NCI-H2107 treated with DMSO at 0.1 percent for 48 hours (cell line): Measurements from ENCODE around the gene LRRC9.
"Not testable (repeated sequence)": the region's sequence is repeated elsewhere in the genome, so short reads cannot be mapped to it uniquely, and the experiment has no call there.

Experiments
- DNase-seq: peaks from one replicate; lab custom pipeline; 2025; ENCODE audit not compliant: unreplicated experiment; lab: John Stamatoyannopoulos, UW

LRRC9 gene

DNA sequence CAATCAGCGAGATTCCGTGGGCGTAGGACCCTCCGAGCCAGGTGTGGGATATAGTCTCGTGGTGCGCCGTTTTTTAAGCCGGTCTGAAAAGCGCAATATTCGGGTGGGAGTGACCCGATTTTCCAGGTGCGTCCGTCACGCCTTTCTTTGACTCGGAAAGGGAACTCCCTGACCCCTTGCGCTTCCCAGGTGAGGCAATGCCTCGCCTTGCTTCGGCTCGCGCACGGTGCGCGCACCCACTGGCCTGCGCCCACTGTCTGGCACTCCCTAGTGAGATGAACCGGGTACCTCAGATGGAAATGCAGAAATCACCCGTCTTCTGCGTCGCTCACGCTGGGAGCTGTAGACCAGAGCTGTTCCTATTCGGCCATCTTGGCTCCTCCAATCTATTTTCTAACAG lies 32.2 kb downstream of the LRRC9 start:
- not testable (repeated sequence) for DNase-seq

DNA sequence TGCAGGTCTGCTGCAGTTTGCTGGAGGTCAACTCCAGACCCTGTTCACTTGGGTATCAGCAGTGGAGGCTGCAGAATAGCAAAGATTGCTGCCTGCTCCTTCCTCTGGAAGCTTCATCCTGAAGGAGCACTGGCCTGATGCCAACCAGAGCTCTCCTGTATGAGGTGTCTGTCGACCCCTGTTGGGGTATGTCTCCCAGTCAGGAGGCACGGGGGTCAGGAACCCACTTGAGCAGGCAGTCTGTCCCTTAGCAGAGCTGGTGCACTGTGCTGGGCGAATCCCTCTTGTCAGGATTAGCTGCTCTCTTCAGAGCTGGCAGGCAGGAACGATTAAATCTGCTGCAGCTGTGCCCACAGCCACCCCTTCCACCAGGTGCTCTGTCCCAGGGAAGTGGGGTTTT lies 37.9 kb downstream of the LRRC9 start:
- DNase-seq = not testable (repeated sequence)

DNA sequence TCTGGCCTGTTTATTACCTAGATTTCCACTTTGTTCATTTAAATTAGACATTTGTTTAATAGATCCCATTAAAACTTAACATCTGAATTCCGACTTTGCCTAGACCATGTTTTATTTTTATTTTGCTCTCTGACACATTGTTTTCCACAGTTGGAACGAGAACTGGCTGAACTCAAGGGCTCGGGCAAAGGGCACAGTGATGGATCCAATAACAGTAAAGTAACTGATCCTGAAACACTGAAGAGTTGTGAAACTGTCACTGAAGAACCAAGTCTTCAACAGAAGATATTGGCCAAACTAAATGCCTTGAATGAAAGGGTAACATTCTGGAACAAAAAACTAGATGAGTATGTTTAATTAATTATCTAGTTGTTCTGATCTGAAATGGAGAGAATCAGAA lies 39.7 kb downstream of the LRRC9 start:
- DNase-seq = no peak

DNA sequence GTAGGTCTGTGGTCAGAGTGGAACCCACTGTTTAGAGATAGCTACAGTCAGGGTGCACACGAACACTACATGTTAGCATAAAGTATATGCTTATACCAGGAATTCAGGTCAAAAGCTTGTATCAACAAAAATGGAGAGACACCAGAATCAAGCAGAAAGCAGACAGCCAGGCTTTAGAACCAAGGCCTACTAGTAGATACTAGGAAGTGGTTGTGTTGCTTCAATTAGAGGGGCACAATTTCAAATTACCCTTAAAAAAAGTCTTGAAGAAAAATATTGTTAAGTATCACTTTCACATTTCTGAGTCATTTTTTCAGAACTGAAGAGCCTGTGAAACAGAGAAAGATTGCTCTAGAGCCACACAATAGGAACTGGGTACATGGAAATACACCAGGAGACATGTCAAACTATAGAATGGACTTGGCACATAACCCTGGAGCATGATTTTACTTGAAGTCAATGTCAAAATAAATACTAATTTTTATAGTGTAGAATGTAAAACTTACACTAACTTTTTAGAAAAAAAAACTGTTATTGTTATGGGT lies 41.6 kb downstream of the LRRC9 start:
- DNase-seq = no peak

DNA sequence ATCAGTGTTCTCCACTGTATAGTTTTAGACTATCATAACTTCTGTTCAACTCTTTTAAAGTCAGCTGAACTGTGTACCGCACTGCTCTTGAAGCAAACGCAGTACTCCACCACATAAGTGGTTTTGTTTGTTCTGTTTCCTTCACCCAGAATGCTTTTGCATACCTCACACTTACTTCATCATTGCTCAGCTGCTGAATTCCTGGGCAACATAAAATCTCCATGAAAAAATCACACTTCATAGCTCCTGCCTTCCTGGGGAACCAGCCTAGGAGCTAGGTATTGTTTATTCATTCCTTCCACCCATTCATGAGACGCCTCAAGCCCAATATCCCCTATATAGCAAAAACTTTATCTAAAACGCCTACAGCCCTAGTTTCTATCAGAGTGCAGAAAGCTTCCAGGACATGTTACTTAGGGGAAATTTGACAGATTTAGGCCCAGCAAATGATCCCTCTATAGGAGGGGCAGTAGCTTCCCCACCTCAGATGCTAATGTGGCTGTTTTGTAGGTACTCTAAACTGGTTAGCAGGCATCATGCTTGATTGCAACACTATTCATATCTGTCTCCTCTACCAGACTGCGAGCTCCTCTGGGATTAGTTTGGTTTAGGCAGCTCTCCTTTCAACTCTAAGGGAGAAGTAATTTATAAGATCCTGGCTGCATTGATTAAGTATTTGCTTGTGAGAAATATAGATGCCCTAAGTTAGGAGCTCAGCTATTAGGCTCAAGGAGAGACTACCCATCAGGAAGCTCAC lies 44.5 kb downstream of the LRRC9 start:
- DNase-seq = peak; percentile 61

DNA sequence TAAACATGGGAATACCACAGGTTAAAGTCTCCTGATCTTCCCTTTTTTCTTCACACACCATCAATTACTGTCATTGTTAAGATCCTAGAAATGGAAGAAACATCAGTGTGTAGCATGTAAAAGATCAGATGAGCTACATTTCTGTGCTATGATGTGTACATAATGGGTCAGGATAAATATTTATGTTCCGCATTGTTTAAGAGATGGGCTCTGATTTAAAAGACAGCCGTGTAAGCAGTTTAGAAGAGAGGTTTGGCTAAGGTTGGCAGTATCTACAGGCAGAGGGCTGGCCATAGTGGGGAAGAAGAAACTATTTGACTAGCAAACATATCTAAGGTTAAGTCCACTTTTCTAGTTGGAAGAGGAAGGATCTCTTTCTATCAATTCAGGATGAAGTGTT lies 49.4 kb downstream of the LRRC9 start:
- no peak for DNase-seq

DNA sequence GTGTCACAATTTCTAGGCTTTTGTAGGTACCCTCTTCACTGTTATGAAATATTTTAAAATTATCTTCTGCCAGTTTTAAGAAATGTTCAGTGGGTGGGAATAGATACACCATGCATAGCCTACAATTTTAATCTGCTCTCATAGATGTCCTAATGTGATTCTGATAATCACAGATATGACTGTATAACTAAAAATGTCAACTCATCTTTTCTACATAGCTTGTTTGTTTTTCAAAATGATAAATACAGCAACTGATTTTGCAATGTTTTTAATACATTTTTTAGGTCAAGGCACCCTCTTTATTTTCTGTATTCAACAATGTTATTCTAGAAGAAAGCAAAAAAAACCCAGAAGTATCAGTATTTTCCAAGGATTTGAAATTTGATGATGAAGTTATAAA lies 61.6 kb downstream of the LRRC9 start:
- DNase-seq = no peak

DNA sequence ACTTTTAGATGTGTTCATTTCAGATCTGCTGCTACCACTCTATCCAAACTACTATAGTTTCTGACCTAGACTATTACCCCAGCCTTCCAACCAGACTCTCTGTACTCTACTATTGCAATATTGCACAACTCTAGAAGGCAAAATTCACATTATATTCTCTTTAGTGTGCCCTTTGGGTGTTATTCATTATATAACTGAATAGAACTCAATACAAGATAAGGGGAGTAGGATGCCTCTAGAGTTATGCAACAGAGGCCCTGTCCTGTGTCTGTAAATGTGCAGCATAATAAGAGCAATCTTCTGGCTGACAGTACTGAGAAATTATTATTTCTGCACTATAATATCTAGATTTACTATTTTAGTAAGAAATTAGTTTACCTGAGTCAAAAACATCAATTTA lies 63.1 kb downstream of the LRRC9 start:
- no peak for DNase-seq

DNA sequence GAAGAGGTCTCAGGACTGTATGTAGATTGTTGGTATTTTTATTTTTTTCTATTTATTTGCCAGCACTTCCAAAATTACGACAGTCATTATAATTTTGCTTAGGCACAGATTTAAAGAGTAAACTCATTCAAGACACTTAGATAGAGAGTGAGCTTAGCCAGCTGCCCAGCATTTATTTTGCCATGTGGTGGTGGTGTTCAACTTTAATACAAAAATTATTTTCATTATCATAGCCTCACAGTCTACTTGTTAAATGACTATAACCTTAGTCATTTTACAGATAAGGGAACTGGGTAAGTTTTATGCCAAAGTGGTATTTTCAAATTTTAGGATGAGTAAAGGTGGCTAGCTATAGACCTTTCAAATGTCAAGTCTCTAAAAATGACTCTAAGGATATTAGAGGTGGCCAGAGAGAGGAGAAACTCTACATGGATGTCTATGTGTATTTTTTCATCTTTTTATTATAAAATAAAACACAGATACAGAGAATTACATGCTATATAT lies 66.7 kb downstream of the LRRC9 start:
- no peak for DNase-seq

DNA sequence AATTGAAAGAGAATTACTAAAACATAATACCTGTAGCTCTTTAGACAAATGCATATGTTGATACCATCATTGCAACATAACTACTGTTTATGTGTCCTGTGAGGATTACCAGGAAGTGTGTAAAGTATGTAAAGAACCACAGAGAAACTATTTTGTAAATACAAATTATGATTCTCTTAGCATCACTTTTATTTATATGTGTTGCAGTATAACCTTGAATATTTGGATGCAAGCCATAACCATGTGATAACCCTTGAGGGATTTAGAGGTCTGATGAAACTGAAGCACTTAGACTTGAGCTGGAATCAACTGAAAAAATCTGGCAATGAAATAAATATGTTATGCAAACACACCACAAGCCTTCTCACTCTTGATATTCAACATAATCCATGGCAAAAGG lies 77.5 kb downstream of the LRRC9 start:
- peak; percentile 94 for DNase-seq

DNA sequence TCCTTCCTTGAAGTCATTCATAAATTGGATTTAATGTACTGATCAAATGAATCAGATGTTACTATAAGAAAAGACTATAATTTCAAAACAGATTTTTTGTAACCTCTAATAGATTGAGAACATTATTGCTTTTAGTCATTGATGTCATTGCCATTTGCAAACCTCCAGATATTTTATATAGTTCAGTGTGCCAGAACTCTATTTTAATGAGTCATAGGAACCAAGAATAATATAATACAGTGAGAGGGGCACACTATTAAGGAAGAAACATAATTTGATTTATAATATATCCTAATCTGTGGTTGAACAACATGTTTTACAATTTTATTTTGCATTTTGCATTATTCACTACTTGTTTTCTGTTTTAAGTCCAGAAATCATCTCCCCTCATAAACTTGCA lies 78.0 kb downstream of the LRRC9 start:
- DNase-seq = no peak

DNA sequence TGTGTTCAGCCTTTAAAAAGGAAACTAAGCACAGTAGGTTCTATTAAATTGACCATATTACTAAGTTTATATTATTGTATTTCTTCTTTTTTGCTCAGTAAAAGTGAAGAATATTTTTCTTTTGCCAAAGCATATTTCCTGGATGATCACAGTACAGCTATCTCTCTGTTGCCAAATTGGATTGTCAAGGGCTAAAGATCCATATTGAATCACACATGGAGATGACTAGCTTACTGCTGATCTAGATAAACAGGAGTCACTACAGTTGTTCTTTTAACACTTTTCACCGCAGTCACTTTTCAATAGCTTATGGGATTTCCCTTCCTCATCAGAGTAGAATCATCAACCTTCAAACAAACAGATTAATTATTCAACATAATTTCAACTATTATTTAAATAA lies 78.6 kb downstream of the LRRC9 start:
- no peak for DNase-seq

DNA sequence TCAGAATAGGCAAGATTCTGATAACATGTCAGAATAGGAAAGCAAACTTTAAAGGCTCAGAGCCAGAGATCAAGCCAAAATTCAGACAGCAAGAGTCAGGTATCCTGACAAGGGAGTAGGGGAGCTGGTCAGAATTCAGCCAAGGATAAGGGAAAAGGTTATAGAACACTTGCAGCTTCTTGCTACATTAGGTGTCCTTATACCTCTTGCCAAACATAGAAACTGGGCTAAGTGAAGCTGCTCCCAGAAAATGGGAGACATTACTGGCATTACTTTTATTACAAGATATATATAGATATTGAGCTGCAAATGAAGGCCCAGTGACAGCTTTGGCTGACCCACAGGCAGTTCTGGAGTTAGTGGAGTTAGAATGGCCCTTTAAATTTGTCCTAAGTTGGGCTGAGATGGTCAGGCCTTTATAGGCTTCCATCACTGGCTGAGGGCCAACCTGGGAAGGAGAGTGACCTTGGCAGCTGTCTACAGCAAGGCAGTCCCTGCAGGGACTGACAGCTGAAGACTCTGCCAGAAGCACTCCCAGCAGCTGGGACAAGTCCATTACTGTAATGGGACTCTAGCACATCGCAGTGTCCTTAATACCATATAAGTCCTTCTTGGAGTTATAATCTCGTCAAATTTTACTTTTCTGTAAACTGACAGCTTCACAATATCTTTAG lies 83.0 kb downstream of the LRRC9 start:
- DNase-seq = no peak

DNA sequence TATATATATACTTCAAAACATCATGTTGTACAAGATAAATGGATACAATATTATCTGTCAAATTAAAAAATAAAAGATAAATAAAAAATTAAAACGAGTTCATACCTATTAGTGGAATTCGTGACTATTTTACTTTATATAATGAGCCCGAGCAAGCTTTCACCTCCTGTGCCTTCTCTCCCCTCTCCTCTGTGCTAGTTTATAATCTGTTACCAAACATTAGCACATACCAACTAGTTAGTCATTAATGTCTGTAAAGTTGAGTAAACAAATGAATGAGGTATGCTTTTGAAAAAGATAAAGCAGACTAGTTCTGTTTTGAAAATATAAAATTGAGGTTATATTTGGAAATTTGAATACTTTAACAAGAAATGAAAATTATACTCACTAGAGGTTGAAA lies 84.0 kb downstream of the LRRC9 start:
- DNase-seq = no peak

DNA sequence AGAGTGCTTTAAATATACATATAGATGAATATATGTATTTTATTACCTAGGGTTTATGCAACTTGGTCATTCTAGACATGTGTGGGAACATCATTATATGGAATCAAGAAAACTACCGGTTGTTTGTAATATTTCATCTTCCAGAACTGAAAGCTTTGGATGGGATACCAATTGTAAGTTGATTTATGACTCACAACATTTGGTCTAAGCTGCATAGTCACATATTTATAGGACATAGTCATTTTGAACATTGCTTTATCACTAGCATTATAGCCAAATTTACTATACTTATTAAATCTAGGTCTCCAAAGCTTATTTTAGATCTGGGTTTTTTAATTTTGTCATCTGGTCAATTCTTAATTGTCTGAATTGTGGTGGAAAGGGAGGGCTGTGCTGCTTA lies 88.1 kb downstream of the LRRC9 start:
- no peak for DNase-seq

DNA sequence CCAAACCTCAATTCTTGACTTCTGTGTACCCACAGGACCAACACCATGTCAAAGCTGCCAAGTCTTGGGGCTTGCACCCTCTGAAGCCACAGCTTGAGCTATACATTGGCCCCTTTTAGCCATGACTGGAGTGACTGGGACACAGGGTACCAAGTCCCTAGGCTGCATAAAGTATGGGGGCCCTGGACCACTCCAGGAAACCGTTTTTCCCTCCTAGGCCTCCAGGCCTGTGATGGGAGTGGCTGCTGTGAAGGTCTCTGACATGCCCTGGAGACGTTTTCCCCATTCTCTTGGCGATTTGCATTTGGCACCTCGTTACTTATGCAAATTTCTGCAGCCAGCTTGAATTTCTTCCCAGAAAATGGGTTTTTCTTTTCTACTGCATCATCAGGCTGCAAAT lies 90.3 kb downstream of the LRRC9 start:
- DNase-seq = not testable (repeated sequence)

DNA sequence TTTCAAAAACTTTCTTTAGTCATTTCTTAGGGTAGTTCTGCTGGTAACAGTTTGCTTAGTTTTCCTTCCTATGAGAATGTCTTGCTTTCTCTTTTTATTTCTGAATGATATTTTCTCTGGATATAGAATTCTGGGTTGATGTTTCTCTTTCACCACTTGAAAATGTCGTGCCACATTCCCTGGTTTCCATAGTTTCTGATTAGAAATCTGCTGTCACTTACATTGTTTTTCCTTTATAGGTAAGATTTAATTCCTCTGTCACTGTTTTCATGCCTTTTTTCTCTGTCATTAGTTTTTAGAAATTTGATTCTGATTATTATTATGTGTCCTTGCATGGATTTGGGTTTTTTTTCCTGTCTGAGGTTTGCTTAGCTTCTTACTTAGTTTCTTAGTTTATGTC lies 94.5 kb downstream of the LRRC9 start:
- DNase-seq = no peak

DNA sequence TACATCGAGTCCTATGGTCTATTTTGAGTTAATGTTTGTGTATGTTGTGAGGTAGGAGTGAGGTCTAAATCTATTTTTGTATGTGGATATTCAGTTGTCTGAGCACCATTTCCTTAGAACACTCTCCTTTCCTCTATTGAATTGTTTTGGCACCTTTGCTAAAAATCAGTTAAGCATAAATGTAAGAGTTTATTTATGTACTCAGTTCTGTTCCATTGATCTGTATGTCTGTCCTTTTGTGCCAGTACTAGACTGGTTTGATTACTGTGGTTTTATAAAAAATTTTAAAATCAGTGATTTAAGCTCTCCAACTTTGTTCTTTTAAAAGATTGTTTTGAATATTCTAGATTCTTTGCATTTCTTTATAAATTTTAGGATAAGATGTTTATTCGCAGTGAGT lies 101.7 kb downstream of the LRRC9 start:
- no peak for DNase-seq

DNA sequence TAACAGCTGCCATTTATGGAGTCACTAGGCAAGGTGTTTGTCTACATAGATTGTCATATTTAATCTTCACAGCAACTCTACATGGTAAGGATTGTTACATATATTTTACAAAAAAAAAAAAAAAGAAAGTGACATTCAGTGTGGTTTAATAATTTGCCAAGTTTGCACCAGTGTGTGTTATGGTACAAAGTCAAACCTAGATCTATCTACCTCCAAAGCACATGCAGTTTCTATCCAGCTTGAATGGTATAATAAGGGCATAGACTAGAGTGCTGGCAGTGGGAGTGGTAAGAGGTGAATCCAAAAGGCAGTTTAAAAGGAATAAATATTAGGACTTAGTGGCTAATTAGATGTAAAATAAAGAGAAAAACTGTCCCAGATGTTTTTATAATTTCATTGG lies 105.6 kb downstream of the LRRC9 start:
- no peak for DNase-seq

DNA sequence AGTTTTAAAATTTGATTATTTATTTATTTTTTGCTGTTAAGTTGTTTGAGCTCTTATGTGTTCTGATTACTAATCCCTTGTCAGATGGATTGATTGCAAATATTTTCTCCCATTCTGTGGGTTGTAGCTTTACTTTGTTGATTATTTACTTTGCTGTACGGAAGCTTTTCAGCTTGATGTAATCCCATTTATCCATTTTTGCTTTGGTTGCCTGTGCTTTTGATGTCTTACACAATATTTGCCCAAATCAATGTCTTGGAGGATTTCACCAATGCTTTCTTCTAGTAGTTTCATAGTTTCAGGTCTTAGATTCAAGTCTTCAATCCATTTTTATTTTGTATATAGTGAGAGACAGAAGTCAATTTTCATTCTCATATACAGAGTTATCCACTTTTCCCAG lies 115.2 kb downstream of the LRRC9 start:
- DNase-seq = no peak

DNA sequence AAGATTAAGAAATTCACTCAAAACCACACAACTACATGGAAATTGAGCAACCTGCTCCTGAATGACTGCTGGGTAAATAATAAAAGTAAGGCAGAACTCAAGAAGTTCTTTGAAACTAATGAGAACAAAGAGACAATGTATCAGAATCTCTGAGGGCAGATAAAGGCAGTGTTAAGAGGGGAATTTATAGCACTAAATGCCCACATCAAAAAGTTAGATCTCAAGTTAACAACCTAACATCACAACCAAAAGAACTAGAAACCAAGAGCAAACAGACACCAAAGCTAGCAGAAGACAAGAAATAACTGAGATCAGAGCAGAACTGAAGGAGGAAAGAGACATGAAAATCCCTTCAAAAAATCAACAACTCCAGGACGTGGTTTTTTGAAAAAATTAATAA lies 128.0 kb downstream of the LRRC9 start:
- not testable (repeated sequence) for DNase-seq

DNA sequence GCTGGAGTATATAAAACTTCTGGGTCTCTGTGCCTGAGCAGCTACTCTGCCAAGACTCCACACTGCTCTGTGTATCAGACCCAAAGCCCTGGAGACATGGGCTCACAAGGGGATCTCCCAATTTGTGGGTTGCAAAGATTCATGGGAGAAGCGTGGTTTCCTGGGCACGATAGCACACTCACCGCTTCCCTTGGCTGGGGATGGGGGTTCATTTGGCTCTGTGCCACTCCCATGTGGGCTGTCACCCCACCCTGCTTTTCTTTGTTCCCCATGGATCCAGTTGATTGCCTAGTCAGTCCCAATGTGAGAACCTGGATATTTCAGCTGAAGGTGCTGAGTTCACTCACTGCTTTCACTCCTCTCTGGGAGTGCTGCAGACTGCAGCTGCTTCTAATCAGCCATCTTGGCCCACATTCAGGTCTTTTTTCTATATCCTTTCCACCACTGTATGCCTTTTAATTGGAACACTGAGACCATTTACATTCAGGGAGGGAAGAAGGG lies 131.8 kb downstream of the LRRC9 start:
- no peak for DNase-seq
